Measurements from ENCODE around the gene ZNF407. TPM values are rescaled to one million over a fixed set of nuclear protein-coding genes. Genes with fewer than 3 reads are reported as not detected.

Gene ZNF407
- total and polyA plus RNA-seq, 2 of the 13 experiments (the other 11 are each of a cell fraction or from before 2014, with no cell fraction given), result 2.3 to 8.7 TPM

GRCh38 chr18:74734013-74734444 is 136.4 kb downstream of the ZNF407 start (continued):
- TF ChIP-seq ZNF704 (CRISPR knock-in tag; IDR thresholded peaks at IDR 0.05; ENCODE audit: borderline replicate concordance), result 0 out of 2 replicates have a peak, but pooled peaks have one; percentile 27
- TF ChIP-seq, protein P1, sequence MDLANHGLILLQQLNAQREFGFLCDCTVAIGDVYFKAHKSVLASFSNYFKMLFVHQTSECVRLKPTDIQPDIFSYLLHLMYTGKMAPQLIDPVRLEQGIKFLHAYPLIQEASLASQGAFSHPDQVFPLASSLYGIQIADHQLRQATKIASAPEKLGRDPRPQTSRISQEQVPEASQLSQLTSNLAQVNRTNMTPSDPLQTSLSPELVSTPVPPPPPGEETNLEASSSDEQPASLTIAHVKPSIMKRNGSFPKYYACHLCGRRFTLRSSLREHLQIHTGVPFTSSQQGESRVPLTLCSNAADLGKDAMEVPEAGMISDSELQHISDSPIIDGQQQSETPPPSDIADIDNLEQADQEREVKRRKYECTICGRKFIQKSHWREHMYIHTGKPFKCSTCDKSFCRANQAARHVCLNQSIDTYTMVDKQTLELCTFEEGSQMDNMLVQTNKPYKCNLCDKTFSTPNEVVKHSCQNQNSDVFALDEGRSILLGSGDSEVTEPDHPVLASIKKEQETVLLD (CRISPR knock-in tag; IDR thresholded peaks at IDR 0.05; ENCODE audit: low read depth), result no peak
- no peak for TF ChIP-seq THAP11 (CRISPR knock-in tag; IDR thresholded peaks at IDR 0.05)
- TF ChIP-seq ZNF605 (CRISPR knock-in tag; IDR thresholded peaks at IDR 0.05), result no peak
- TF ChIP-seq LBX2 (CRISPR knock-in tag; IDR thresholded peaks at IDR 0.05; ENCODE audit: borderline replicate concordance), result no peak
- TF ChIP-seq MAFG (CRISPR knock-in tag; IDR thresholded peaks at IDR 0.05), result no peak
- TF ChIP-seq ZNF777 (CRISPR knock-in tag; IDR thresholded peaks at IDR 0.05), result no peak
- peak; percentile 92 for TF ChIP-seq HNF4G (IDR thresholded peaks at IDR 0.05; ENCODE audit: borderline replicate concordance, low read depth, low read length)
- 0 out of 2 replicates have a peak, but pooled peaks have one; percentile 57 for TF ChIP-seq HNF4G (CRISPR knock-in tag; IDR thresholded peaks at IDR 0.05; ENCODE audit: borderline replicate concordance, low read depth)
- TF ChIP-seq, protein P2, sequence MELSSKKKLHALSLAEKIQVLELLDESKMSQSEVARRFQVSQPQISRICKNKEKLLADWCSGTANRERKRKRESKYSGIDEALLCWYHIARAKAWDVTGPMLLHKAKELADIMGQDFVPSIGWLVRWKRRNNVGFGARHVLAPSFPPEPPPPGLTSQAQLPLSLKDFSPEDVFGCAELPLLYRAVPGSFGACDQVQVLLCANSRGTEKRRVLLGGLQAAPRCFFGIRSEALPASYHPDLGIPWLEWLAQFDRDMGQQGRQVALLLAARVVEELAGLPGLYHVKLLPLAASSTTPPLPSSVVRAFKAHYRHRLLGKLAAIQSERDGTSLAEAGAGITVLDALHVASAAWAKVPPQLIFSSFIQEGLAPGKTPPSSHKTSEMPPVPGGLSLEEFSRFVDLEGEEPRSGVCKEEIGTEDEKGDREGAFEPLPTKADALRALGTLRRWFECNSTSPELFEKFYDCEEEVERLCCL (CRISPR knock-in tag; IDR thresholded peaks at IDR 0.05; ENCODE audit: borderline replicate concordance), result no peak
- TF ChIP-seq ARHGAP35 (CRISPR knock-in tag; IDR thresholded peaks at IDR 0.05; ENCODE audit: borderline replicate concordance), result no peak
- TF ChIP-seq TBL1XR1 (IDR thresholded peaks at IDR 0.05; ENCODE audit: borderline replicate concordance, low read length, partially characterized antibody), result no peak
- TF ChIP-seq AHR (CRISPR knock-in tag; IDR thresholded peaks at IDR 0.05), result no peak
- TF ChIP-seq, protein P3, sequence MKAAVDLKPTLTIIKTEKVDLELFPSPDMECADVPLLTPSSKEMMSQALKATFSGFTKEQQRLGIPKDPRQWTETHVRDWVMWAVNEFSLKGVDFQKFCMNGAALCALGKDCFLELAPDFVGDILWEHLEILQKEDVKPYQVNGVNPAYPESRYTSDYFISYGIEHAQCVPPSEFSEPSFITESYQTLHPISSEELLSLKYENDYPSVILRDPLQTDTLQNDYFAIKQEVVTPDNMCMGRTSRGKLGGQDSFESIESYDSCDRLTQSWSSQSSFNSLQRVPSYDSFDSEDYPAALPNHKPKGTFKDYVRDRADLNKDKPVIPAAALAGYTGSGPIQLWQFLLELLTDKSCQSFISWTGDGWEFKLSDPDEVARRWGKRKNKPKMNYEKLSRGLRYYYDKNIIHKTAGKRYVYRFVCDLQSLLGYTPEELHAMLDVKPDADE (CRISPR knock-in tag; IDR thresholded peaks at IDR 0.05), result no peak
- TF ChIP-seq ZNF282 (IDR thresholded peaks at IDR 0.05; ENCODE audit: partially characterized antibody), result no peak
- TF ChIP-seq XRCC5 (optimal IDR thresholded peaks at IDR 0.05; ENCODE audit: low read length), result peak; percentile 23
- TF ChIP-seq, protein P4, sequence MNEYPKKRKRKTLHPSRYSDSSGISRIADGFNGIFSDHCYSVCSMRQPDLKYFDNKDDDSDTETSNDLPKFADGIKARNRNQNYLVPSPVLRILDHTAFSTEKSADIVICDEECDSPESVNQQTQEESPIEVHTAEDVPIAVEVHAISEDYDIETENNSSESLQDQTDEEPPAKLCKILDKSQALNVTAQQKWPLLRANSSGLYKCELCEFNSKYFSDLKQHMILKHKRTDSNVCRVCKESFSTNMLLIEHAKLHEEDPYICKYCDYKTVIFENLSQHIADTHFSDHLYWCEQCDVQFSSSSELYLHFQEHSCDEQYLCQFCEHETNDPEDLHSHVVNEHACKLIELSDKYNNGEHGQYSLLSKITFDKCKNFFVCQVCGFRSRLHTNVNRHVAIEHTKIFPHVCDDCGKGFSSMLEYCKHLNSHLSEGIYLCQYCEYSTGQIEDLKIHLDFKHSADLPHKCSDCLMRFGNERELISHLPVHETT (CRISPR knock-in tag; conservative IDR thresholded peaks at IDR 0.05), result no peak
- no peak for TF ChIP-seq GPN1 (CRISPR knock-in tag; IDR thresholded peaks at IDR 0.05; ENCODE audit: borderline replicate concordance)
- no peak for TF ChIP-seq PRPF4 (IDR thresholded peaks at IDR 0.05; ENCODE audit: low read depth, low read length, poor library complexity, severe bottlenecking)
- TF ChIP-seq RFXAP (CRISPR knock-in tag; IDR thresholded peaks at IDR 0.05; ENCODE audit: borderline replicate concordance), result peak; percentile 16; the same call in 1 of the 2 replicates
- TF ChIP-seq ATF6 (CRISPR knock-in tag; conservative IDR thresholded peaks at IDR 0.05), result 0 out of 2 replicates have a peak, but pooled peaks have one; percentile 41
